PC-3 (cell line): ENCODE results near the gene LPCAT2. TPM values are rescaled to one million over a fixed set of nuclear protein-coding genes. Genes with fewer than 3 reads are reported as not detected.

ENCODE experiments used
- ATAC-seq: fragments of 200-7000 bp; cut with Tn5 transposase; 2 replicates; pipeline ENCODE4 v1.9.1; 2020; ENCODE audit warnings: mild to moderate bottlenecking, moderate library complexity
- BruUV-seq: library from RNA; stranded (reverse); fragments of 400-500 nt; replicated peaks from 2 replicates; lab custom pipeline; 2021; lab: Mats Ljungman, UMichigan
- CTCF ChIA-PET: fragments of 300-600 bp; sonication (Branson Sonifier 250); formaldehyde crosslinking; loops from one replicate; lab custom pipeline; 2022; ENCODE audit warnings: antibody characterized with exemption; lab: Charles Lee
- POLR2A ChIA-PET: fragments of 300-600 bp; sonication (Branson Sonifier 250); formaldehyde crosslinking; loops from one replicate; lab custom pipeline; 2022; ENCODE audit warnings: antibody characterized with exemption; ENCODE audit not compliant: unreplicated experiment; lab: Charles Lee
- DNase-seq: peaks from one replicate; pipeline ENCODE4 v3.0.0-alpha.2; 2015
- H2AFZ ChIP-seq: fragments of 300-600 bp; sonication (generic); 2 replicates; pipeline ENCODE4 v1.6.0; 2016; ENCODE audit warnings: antibody characterized with exemption, low read length
- H3F3A ChIP-seq: fragments of 300-600 bp; sonication (generic); one replicate; pipeline ENCODE4 v1.6.0; 2017; ENCODE audit warnings: antibody characterized with exemption, low read length, control low read depth, mild to moderate bottlenecking; ENCODE audit not compliant: unreplicated experiment
- H3K27ac ChIP-seq: fragments of 300-600 bp; sonication (generic); 2 replicates; pipeline ENCODE4 v1.5.1; 2016; ENCODE audit warnings: mild to moderate bottlenecking, low read length
- H3K27me3 ChIP-seq: fragments of 300-600 bp; sonication (generic); 2 replicates; pipeline ENCODE4 v1.6.1; 2016; ENCODE audit warnings: low read length, mixed read lengths
- H3K36me3 ChIP-seq: fragments of 300-600 bp; sonication (generic); 2 replicates; pipeline ENCODE4 v1.6.1; 2016; ENCODE audit warnings: low read depth, mixed run types, low read length, mixed read lengths
- H3K4me1 ChIP-seq: fragments of 300-600 bp; sonication (generic); 2 replicates; pipeline ENCODE4 v1.5.1; 2016; ENCODE audit warnings: low read length; ENCODE audit not compliant: insufficient read depth
- H3K4me2 ChIP-seq: fragments of 300-600 bp; sonication (generic); 2 replicates; pipeline ENCODE4 v1.6.0; 2016; ENCODE audit warnings: low read length
- H3K4me3 ChIP-seq: fragments of 300-600 bp; sonication (generic); 2 replicates; pipeline ENCODE4 v1.5.1; 2016; ENCODE audit warnings: mild to moderate bottlenecking, low read length, mixed read lengths
- H3K79me2 ChIP-seq: fragments of 300-600 bp; sonication (generic); 2 replicates; pipeline ENCODE4 v1.6.1; 2017; ENCODE audit warnings: low read length, mixed read lengths
- H3K9ac ChIP-seq: fragments of 300-600 bp; sonication (generic); 2 replicates; pipeline ENCODE4 v1.6.0; 2016; ENCODE audit warnings: mild to moderate bottlenecking, low read length
- H3K9me2 ChIP-seq: fragments of 300-600 bp; sonication (generic); replicated peaks from 2 replicates; pipeline ENCODE4 v1.6.1; 2016; ENCODE audit warnings: mixed run types, low read length, mixed read lengths
- H3K9me3 ChIP-seq: fragments of 300-600 bp; sonication (generic); 2 replicates; pipeline ENCODE4 v1.6.1; 2016; ENCODE audit warnings: low read length, mixed read lengths
- H4K20me1 ChIP-seq: fragments of 300-600 bp; sonication (generic); 2 replicates; pipeline ENCODE4 v1.6.1; 2016; ENCODE audit warnings: low read length, mixed read lengths
- EZH2 ChIP-seq: fragments of 300-600 bp; sonication (generic); IDR thresholded peaks from one replicate; pipeline ENCODE4 v1.6.1; 2017; ENCODE audit warnings: antibody characterized with exemption, mild to moderate bottlenecking, low read length; ENCODE audit not compliant: unreplicated experiment
- EZH2phosphoT487 ChIP-seq: fragments of 300-600 bp; sonication (generic); IDR thresholded peaks from 2 replicates; pipeline ENCODE4 v1.6.1; 2018; ENCODE audit warnings: mild to moderate bottlenecking, antibody characterized with exemption, low read length, borderline replicate concordance
- intact Hi-C: fragments of 100-400 bp; cut with micrococcal nuclease; formaldehyde crosslinking; loops from 2 replicates; pipeline ENCODE4 v1.9.0; 2023
- total RNA-seq: library from RNA; depleted of rRNA; stranded (reverse); fragments of >200 nt; gene quantifications from 2 replicates; pipeline ENCODE4 v1.2.3, GENCODE V29; 2014
- TF ChIP-seq, protein P1 (sequence below): fragments of 300-600 bp; sonication (generic); conservative IDR thresholded peaks from 2 replicates; pipeline ENCODE4 v1.5.1; 2017; ENCODE audit warnings: antibody characterized with exemption, low read depth, mild to moderate bottlenecking, low read length

The LPCAT2 gene
- total RNA-seq, 1 experiment from 2014 or later = 8.0 TPM

DNA sequence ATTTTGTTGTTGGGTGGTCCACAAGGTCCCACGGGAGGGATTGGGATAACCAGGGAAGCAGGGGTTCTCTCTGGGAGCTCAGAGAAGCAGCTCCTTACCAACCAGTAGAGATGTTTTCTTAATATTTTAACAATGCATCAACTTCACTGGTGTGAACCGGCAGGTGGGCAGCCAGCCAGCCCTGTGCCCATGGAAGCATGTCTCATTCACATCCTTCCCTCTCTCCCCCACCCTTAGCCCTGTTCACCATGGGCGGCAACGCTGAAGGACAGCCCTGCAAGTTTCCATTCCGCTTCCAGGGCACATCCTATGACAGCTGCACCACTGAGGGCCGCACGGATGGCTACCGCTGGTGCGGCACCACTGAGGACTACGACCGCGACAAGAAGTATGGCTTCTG is 20.6 kb upstream of the LPCAT2 start:
- Histone ChIP-seq H4K20me1 (no peaks in the 10 kb centered on the region), H3K9ac (no peak overlapping the region), H3K9me3 (no peaks in the 10 kb centered on the region), H3K4me2 (no peak overlapping the region), H3K27me3 (no peaks in the 10 kb centered on the region), H3K4me3 (no peak overlapping the region), H3F3A (no peaks in the 10 kb centered on the region), H3K27ac (no peak overlapping the region), H3K79me2 (no peaks in the 10 kb centered on the region), H2AFZ (no peak overlapping the region), H3K4me1 (no peaks in the 10 kb centered on the region), H3K9me2 (no peaks in the 10 kb centered on the region), H3K36me3 (no peaks in the 10 kb centered on the region)
- intact Hi-C loops = no loop called here
- no peak for ATAC-seq
- no peak for DNase-seq
- CTCF ChIA-PET = no interaction called here
- TF ChIP-seq EZH2 (no peak), EZH2phosphoT487 (no peak)
- TF ChIP-seq, protein P1, sequence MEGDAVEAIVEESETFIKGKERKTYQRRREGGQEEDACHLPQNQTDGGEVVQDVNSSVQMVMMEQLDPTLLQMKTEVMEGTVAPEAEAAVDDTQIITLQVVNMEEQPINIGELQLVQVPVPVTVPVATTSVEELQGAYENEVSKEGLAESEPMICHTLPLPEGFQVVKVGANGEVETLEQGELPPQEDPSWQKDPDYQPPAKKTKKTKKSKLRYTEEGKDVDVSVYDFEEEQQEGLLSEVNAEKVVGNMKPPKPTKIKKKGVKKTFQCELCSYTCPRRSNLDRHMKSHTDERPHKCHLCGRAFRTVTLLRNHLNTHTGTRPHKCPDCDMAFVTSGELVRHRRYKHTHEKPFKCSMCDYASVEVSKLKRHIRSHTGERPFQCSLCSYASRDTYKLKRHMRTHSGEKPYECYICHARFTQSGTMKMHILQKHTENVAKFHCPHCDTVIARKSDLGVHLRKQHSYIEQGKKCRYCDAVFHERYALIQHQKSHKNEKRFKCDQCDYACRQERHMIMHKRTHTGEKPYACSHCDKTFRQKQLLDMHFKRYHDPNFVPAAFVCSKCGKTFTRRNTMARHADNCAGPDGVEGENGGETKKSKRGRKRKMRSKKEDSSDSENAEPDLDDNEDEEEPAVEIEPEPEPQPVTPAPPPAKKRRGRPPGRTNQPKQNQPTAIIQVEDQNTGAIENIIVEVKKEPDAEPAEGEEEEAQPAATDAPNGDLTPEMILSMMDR = no peak
- BruUV-seq = no TSS peak
- POLR2A ChIA-PET = no interaction called here

DNA sequence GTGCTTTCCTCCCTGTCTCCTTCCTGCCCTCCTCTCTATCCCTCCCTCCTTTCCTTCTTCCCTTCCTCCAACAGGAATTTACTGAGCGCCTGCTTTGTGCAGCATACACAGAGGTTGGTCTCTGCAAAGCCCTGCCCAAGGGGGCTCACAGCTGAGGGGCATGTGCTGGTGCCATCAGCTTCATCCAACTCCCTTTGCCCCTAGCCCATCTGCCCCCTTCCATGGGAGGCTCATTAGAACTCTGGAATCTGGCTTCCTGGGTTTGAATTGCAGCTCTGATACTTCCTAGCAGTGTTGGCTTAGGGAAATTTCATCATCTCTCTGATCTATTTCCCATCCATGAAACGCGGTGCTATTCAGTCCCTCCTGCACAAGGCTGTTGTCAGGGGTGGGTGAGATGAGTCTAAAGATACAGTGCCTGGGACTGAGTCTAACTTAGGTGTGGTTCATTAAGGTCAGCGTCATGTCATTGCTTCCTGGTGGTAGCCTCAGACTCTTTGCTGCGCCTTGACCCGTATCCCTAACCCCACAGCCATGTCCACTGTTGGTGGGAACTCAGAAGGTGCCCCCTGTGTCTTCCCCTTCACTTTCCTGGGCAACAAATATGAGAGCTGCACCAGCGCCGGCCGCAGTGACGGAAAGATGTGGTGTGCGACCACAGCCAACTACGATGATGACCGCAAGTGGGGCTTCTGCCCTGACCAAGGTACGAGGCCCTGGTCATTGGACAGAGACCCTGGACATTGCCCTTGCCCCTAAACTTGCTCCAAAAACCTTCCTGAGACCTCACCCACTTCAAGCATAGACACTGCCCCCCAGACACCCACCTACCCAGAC is 19.5 kb upstream of the LPCAT2 start:
- no peak overlapping the region for H3K27ac ChIP-seq
- no peaks in the 10 kb centered on the region for H3F3A ChIP-seq
- no peaks in the 10 kb centered on the region for H4K20me1 ChIP-seq
- no peak overlapping the region for H3K9ac ChIP-seq
- H3K36me3 ChIP-seq = no peaks in the 10 kb centered on the region
- ChIA-PET CTCF (no interaction called here), POLR2A (no interaction called here)
- H3K9me3 ChIP-seq = no peaks in the 10 kb centered on the region
- ATAC-seq (no peak), DNase-seq (no peak)
- no peaks in the 10 kb centered on the region for H3K79me2 ChIP-seq
- TF ChIP-seq EZH2 = no peak
- TF ChIP-seq EZH2phosphoT487 = no peak
- TF ChIP-seq, protein P1 = no peak
- intact Hi-C loops = no loop called here
- no peak overlapping the region for H3K4me3 ChIP-seq
- no peaks in the 10 kb centered on the region for H3K27me3 ChIP-seq
- no peaks in the 10 kb centered on the region for H3K9me2 ChIP-seq
- H3K4me1 ChIP-seq = no peaks in the 10 kb centered on the region
- H2AFZ ChIP-seq = no peak overlapping the region
- BruUV-seq = no TSS peak
- H3K4me2 ChIP-seq = no peak overlapping the region

DNA sequence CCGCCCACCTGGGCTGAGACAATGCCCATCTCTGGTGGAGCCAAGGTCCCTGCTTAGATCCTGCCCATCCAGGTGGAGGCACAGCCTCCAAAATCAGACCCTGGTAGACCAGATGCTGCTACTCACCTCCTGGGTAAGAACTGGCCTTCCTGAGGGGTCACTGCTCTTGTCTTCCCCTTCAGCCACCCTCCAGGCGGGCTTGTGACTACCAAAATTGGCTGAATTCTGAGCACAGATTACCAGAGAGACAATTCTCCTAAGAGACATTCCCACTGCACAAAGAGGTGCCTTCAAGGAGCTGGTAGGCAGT is 19.0 kb upstream of the LPCAT2 start:
- no peak for TF ChIP-seq EZH2phosphoT487
- TF ChIP-seq EZH2 = no peak
- TF ChIP-seq, protein P1 = no peak
- ATAC-seq (no peak), DNase-seq (no peak)
- H3K27ac ChIP-seq = no peak overlapping the region
- intact Hi-C loops = no loop called here
- no peaks in the 10 kb centered on the region for H3K36me3 ChIP-seq
- no peaks in the 10 kb centered on the region for H3K79me2 ChIP-seq
- POLR2A ChIA-PET = no interaction called here
- H3K9me3 ChIP-seq = no peaks in the 10 kb centered on the region
- no peaks in the 10 kb centered on the region for H4K20me1 ChIP-seq
- no peaks in the 10 kb centered on the region for H3F3A ChIP-seq
- H2AFZ ChIP-seq = no peak overlapping the region
- no peak overlapping the region for H3K4me3 ChIP-seq
- no peaks in the 10 kb centered on the region for H3K9me2 ChIP-seq
- no peaks in the 10 kb centered on the region for H3K27me3 ChIP-seq
- H3K4me1 ChIP-seq = no peaks in the 10 kb centered on the region
- no peak overlapping the region for H3K9ac ChIP-seq
- H3K4me2 ChIP-seq = no peak overlapping the region
- BruUV-seq = no TSS peak
- CTCF ChIA-PET = no interaction called here
